CD4-positive, alpha-beta T cell treated with Interleukin-12 subunit alpha and Interleukin-12 subunit beta, for 1 hour (primary cell): ENCODE measurements around the gene RADX.
"Not testable (repeated sequence)": the region's sequence is repeated elsewhere in the genome, so short reads cannot be mapped to it uniquely, and the experiment has no call there.

Experiments
- DNase-seq: peaks from one replicate; pipeline ENCODE4 v3.0.0-alpha.2; 2020

Gene RADX, protein sequence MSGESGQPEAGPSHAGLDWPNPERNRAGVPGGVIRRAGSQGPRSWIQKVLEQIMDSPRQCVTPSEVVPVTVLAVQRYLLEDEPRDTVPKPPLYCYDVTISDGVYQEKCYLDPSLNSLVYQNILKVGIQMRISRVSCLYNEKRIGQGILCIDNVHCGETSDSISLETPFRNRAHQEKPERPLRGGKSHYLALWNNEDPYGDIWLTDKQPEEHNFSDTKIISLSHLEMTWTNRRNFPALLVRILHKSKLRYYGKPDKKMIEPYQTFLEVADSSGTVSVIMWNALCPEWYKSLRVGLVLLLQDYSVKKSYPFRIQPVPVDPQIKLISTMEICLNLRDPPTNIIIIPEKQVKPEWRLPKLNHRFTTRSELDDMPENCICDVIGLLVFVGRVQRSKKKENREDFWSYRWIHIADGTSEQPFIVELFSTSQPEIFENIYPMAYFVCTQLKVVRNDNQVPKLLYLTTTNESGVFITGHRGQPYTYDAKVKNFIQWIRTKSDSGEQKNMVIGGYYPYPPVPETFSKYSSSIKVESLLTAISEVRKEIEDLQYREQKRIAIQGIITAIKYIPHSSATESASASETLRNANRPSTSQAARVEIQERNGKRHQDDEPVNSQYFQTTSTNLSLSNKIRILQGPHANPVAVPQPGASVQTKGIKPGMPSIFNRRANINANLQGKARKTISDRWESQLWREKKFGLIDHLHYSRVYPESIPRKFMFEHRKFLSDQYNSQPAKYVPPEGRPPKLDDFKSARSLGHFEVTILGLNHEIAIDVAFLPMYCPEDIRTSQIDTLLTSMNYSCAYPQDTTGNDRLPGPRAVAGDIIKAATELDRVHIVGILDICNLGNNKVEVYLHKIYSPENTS

GRCh38 chrX:106611679-106612392 is at the start of gene RADX:
RADX (plus strand) TSS chrX:106611978; CDS start chrX:106612081, 103 bp downstream.
- DNase-seq, result peak; percentile 91

- no peak for DNase-seq
These were observed 46.8 kb upstream of the RADX start for GRCh38 chrX:106564986-106565385.

GRCh38 chrX:106566362-106566761 is 45.4 kb upstream of the RADX start:
- DNase-seq, result no peak

DNA sequence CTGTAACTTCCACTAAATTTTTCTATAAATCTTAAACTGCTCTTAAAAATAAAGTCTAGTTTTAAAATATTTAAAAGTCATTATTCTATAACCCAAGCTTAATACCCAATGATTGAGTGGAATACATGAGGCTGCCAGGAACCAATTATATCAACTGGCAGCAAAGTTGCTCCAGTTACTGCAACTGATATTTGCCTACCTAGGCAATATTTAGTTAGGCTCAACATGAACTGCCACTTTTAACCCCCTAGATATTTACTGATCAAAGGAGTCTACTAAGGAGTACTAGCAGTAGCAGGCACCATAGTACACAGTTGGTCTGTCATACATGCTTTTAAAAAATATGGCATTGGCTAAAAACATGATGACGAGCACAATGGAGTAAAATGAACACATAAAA is 29.9 kb upstream of the RADX start:
- no peak for DNase-seq

- no peak for DNase-seq
These were observed 26.3 kb upstream of the RADX start for GRCh38 chrX:106585478-106585877.

DNA sequence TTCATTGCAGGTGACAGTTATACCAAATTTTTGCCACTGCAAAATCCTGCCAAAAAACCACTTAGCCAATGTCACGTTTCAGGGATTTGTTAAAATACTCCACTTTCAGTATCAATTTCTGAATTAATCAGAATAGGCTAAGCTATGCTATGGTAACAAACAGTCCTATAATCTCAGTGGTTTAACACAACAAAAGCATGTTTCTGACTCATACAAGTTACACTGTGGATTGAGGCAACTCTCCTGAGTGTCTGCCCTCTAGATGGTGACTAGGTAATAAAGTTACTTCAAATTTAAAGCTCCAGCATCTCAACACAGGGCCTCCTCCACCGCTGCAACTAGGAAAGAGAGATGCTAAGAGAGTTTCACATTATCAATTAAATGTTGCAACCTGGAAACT is 23.0 kb upstream of the RADX start:
- DNase-seq, result no peak

- DNase-seq, result no peak
These were observed 12.4 kb upstream of the RADX start for GRCh38 chrX:106599411-106599810.

GRCh38 chrX:106606571-106606970 is 5.2 kb upstream of the RADX start:
- DNase-seq, result no peak

GRCh38 chrX:106608016-106608415 is 3.8 kb upstream of the RADX start:
- DNase-seq, result peak; percentile 65

- no peak for DNase-seq
These were observed 480 bp upstream of the RADX start for GRCh38 chrX:106611317-106611678.

DNA sequence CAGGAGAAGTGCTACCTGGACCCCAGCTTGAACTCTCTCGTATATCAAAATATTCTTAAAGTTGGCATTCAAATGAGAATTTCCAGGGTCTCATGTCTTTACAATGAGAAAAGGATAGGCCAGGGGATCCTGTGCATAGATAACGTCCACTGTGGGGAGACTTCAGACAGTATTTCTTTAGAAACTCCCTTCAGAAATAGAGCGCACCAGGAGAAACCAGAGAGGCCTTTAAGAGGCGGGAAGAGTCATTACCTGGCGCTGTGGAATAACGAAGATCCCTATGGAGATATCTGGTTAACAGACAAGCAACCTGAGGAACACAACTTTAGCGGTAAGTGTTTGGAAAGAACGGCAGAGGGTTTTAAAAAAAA is 600 bp downstream of the RADX start:
- DNase-seq, result no peak

GRCh38 chrX:106613277-106613676 is 1.5 kb downstream of the RADX start:
- DNase-seq, result no peak

GRCh38 chrX:106615041-106615440 is 3.3 kb downstream of the RADX start:
- no peak for DNase-seq

GRCh38 chrX:106619797-106620196 is 8.0 kb downstream of the RADX start:
- peak; percentile 18 for DNase-seq

GRCh38 chrX:106621836-106622235 is 10.1 kb downstream of the RADX start:
- no peak for DNase-seq

- no peak for DNase-seq
These were observed 15.0 kb downstream of the RADX start for GRCh38 chrX:106626789-106627188.

DNA sequence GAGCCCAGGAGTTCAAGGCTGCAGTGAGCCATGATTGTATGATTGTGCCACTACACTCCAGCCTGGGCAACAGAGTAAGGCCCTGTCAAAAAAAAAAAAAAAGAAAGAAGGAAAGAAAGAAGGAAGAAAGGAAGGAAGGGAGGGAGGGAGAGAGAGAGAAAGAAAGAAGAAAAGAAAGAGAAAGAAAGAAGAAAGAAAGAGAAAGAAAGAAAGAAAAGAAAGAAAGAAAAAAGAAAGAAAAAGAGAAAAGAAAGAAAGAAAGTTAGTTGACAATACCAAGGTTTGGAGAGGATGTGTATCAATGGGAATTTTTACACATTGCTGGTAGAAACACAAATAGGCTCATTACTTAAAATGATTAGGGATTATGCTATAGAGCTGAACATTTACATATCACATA is 19.8 kb downstream of the RADX start:
- no peak for DNase-seq

GRCh38 chrX:106649523-106650428 is 38.0 kb downstream of the RADX start:
- DNase-seq, result no peak

GRCh38 chrX:106653625-106654024 is 41.8 kb downstream of the RADX start:
- DNase-seq, result not testable (repeated sequence)

- DNase-seq, result no peak
These were observed 58.9 kb downstream of the RADX start for GRCh38 chrX:106670631-106671030.

DNA sequence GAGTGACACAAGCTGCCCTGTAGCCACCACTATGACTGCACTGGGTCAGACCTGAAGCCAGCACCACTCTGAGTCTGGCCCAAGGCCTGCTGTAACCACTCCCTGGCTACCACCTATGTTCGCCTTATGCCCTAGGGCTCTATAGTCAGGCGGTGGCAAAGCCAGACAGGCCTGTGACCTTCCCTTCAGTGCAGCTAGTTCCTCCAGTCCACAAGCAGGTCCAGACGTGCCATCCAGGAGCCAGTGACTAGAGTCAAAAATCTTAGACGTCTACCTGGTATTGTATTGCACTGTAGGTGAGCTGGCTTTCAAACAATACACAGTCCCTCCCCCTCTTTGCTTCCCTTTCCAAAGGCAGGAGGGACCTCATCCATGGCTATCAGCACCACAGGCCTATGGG is 60.7 kb downstream of the RADX start:
- DNase-seq, result no peak

GRCh38 chrX:106680716-106681115 is 68.9 kb downstream of the RADX start:
- DNase-seq, result no peak
